SK-N-MC (cell line): ENCODE measurements around the gene NOS3.

ENCODE experiments used
- EZH2 ChIP-seq: fragments of 200-600 bp; sonication (generic); IDR thresholded peaks from one replicate; pipeline ENCODE4 v1.6.1; 2017; ENCODE audit warnings: antibody characterized with exemption
- FOXP2 ChIP-seq: optimal IDR thresholded peaks from 2 replicates; pipeline ENCODE3; 2011; ENCODE audit warnings: mild to moderate bottlenecking, moderate library complexity; ENCODE audit not compliant: insufficient read depth; ENCODE audit errors: extremely low read length, control extremely low read depth
- POLR2AphosphoS5 ChIP-seq: IDR thresholded peaks from 2 replicates; pipeline ENCODE4 v1.6.1; 2012; ENCODE audit warnings: mild to moderate bottlenecking, low read depth, low read length, borderline replicate concordance

DNA sequence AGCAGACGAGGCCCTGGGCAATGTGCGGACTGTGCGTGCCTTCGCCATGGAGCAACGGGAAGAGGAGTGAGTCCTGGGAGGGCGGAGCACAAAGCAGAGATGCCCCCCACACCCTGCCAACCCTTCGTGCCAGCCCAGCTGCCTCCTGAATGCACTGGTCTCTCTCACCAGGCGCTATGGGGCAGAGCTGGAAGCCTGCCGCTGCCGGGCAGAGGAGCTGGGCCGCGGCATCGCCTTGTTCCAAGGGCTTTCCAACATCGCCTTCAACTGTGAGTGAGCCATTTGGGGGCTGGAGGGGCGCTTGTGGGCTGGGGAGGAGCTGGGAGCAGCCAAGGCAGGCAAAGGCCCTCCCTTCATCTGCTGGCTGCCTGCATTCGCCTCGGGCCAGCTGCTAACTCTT lies 45.1 kb downstream of the NOS3 start:
- TF ChIP-seq EZH2 (no peak), POLR2AphosphoS5 (no peak), FOXP2 (no peak)
